Astrocyte (in vitro differentiated cells and primary cell): ENCODE data around the gene A1BG.

Experiments used
- EZH2 ChIP-seq: IDR thresholded peaks from 2 replicates; pipeline ENCODE4 v1.6.1; 2012; ENCODE audit warnings: mild to moderate bottlenecking, low read length, inconsistent platforms; ENCODE audit not compliant: insufficient read depth
- TF ChIP-seq, protein P1 (sequence below): IDR thresholded peaks from 2 replicates; pipeline ENCODE4 v1.5.1; 2011; ENCODE audit warnings: low read depth, mild to moderate bottlenecking, inconsistent platforms, low read length, moderate library complexity; ENCODE audit not compliant: insufficient read depth

DNA sequence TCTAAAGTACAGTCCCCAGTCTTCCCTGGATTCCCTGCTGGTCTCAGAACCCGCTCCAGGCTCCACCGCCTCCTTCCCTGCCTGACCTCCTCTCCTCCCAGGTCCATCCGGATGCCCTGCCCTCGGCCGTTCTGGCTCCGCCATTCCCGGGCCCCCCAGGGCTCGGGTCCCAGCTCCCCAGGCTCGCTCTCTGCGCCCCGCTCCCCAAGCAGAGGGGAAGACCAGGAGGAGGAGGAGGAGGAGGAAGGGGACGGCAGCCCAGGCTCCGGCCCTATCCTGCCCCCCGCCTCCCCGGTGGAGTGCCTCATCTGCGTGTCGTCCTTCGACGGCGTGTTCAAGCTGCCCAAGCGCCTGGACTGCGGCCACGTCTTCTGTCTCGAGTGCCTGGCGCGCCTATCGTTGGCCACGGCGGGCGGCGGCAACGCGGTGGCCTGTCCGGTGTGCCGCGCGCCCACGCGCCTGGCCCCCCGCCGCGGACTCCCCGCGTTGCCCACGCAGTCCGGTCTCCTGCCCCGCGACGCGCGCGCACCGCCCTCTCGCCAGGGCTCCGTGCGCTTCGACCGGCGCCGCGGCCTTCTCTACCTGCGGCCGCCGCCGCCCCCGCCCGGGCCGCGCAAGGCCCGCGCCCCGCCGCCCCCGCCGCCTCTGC is 42.8 kb upstream of the A1BG start:
- TF ChIP-seq, protein P1, sequence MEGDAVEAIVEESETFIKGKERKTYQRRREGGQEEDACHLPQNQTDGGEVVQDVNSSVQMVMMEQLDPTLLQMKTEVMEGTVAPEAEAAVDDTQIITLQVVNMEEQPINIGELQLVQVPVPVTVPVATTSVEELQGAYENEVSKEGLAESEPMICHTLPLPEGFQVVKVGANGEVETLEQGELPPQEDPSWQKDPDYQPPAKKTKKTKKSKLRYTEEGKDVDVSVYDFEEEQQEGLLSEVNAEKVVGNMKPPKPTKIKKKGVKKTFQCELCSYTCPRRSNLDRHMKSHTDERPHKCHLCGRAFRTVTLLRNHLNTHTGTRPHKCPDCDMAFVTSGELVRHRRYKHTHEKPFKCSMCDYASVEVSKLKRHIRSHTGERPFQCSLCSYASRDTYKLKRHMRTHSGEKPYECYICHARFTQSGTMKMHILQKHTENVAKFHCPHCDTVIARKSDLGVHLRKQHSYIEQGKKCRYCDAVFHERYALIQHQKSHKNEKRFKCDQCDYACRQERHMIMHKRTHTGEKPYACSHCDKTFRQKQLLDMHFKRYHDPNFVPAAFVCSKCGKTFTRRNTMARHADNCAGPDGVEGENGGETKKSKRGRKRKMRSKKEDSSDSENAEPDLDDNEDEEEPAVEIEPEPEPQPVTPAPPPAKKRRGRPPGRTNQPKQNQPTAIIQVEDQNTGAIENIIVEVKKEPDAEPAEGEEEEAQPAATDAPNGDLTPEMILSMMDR: no peak
- TF ChIP-seq EZH2: no peak
